Activated B cell treated with CpG ODN at 0.5 μM for 24 hours (primary cell): ENCODE data around the gene ADAM12. TPM values are rescaled to one million over a fixed set of nuclear protein-coding genes. Genes with fewer than 3 reads are reported as not detected.
"Not testable (repeated sequence)": the region's sequence is repeated elsewhere in the genome, so short reads cannot be mapped to it uniquely, and the experiment has no call there.

Source experiments
- ATAC-seq: fragments of 200-7000 bp; cut with Tn5 transposase; one replicate; pipeline ENCODE4 v1.10.0; 2021; ENCODE audit warnings: low read depth, mild to moderate bottlenecking, moderate library complexity
- CTCF ChIA-PET: fragments of 350-600 bp; sonication (Branson Sonifier 250); formaldehyde crosslinking; loops from one replicate; lab custom pipeline; 2021; ENCODE audit warnings: antibody characterized with exemption; lab: Charles Lee
- POLR2A ChIA-PET: fragments of 350-600 bp; sonication (Branson Sonifier 250); formaldehyde crosslinking; loops from one replicate; lab custom pipeline; 2021; ENCODE audit warnings: antibody characterized with exemption; lab: Charles Lee
- DNase-seq: peaks from one replicate; pipeline ENCODE4 v3.0.0; 2022
- H3K27ac Mint-ChIP-seq: one replicate; pipeline ENCODE4 v1.8.0; 2020; ENCODE audit warnings: mixed read lengths
- H3K27me3 Mint-ChIP-seq: one replicate; pipeline ENCODE4 v1.8.0; 2021; ENCODE audit warnings: mixed read lengths
- H3K36me3 Mint-ChIP-seq: one replicate; pipeline ENCODE4 v1.8.0; 2021; ENCODE audit warnings: low read depth, mixed read lengths
- H3K4me1 Mint-ChIP-seq: one replicate; pipeline ENCODE4 v1.8.0; 2021; ENCODE audit warnings: mixed read lengths
- H3K4me3 Mint-ChIP-seq: one replicate; pipeline ENCODE4 v1.8.0; 2020; ENCODE audit warnings: mild to moderate bottlenecking, mixed read lengths
- H3K9me3 Mint-ChIP-seq: one replicate; pipeline ENCODE4 v1.8.0; 2020; ENCODE audit warnings: mixed read lengths
- CTCF ChIP-seq: fragments of 200-600 bp; IDR thresholded peaks from one replicate; pipeline ENCODE4 v1.8.0; 2022; ENCODE audit warnings: antibody characterized with exemption, mild to moderate bottlenecking
- intact Hi-C: fragments of 100-400 bp; cut with micrococcal nuclease; formaldehyde crosslinking; loops from one replicate; pipeline ENCODE4 v1.15.1; 2024
- total RNA-seq: library from RNA; stranded (reverse); gene quantifications from 2 replicates; pipeline ENCODE4 v1.2.3, GENCODE V29; 2022

The ADAM12 gene
- total RNA-seq, 1 donor from 2014 or later: 0.84 TPM

- ATAC-seq: no peak
Measured at GRCh38 chr10:126380352-126381076, 7.8 kb downstream of the ADAM12 start.

DNA sequence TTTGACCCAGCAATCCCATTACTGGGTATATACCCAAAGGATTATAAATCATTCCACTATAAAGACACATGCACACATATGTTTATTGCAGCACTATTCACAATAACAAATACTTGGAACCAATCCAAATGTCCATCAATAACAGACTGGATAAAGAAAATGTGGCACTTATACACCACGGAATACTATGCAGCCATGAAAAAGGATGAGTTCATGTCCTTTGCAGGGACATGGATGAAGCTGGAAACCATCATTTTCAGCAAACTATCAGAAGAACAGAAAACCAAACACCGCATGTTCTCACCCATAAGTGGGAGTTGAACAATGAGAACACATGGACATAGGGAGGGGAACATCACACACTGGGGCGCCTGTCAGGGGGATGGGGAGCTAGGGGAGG is 9.1 kb downstream of the ADAM12 start:
- CTCF ChIA-PET, H3K27me3 Mint-ChIP-seq, H3K36me3 Mint-ChIP-seq, H3K9me3 Mint-ChIP-seq, ATAC-seq, DNase-seq, H3K4me1 Mint-ChIP-seq, H3K27ac Mint-ChIP-seq, intact Hi-C loops, H3K4me3 Mint-ChIP-seq: not testable (repeated sequence)
- POLR2A ChIA-PET: interaction anchor here (0.7 kb wide), 1 partner anchor 352 kb away, joined by 3 read pairs; no protein-coding TSS in a partner anchor

More at GRCh38 chr10:126380352-126381076, 7.8 kb downstream of the ADAM12 start:
- Mint-ChIP-seq H3K4me1 (no peaks in the 10 kb centered on the region), H3K27me3 (peaks cover 6% of the 10 kb centered on the region), H3K27ac (no peak overlapping the region), H3K9me3 (peaks cover 3% of the 10 kb centered on the region), H3K36me3 (no peaks in the 10 kb centered on the region), H3K4me3 (no peak overlapping the region)
- POLR2A ChIA-PET: no interaction called here
- intact Hi-C loops: no loop called here
- DNase-seq: no peak
- CTCF ChIA-PET: no interaction called here
- no peak for TF ChIP-seq CTCF

GRCh38 chr10:126376956-126377355 is 11.3 kb downstream of the ADAM12 start:
- CTCF ChIA-PET: no interaction called here
- DNase-seq (no peak), ATAC-seq (no peak)
- POLR2A ChIA-PET: no interaction called here
- Mint-ChIP-seq H3K4me3 (no peak overlapping the region), H3K4me1 (no peaks in the 10 kb centered on the region), H3K27me3 (no peaks in the 10 kb centered on the region), H3K27ac (no peak overlapping the region), H3K9me3 (peaks cover 8% of the 10 kb centered on the region), H3K36me3 (no peaks in the 10 kb centered on the region)
- intact Hi-C loops: no loop called here
- TF ChIP-seq CTCF: no peak

GRCh38 chr10:126375926-126376554 is 12.2 kb downstream of the ADAM12 start:
- CTCF ChIA-PET: no interaction called here
- POLR2A ChIA-PET: no interaction called here
- no peaks in the 10 kb centered on the region for H3K36me3 Mint-ChIP-seq
- H3K9me3 Mint-ChIP-seq: peaks cover 8% of the 10 kb centered on the region
- no peak overlapping the region for H3K4me3 Mint-ChIP-seq
- no peaks in the 10 kb centered on the region for H3K27me3 Mint-ChIP-seq
- H3K4me1 Mint-ChIP-seq: no peaks in the 10 kb centered on the region
- intact Hi-C loops: no loop called here
- ATAC-seq (no peak), DNase-seq (no peak)
- no peak overlapping the region for H3K27ac Mint-ChIP-seq
- TF ChIP-seq CTCF: no peak

DNA sequence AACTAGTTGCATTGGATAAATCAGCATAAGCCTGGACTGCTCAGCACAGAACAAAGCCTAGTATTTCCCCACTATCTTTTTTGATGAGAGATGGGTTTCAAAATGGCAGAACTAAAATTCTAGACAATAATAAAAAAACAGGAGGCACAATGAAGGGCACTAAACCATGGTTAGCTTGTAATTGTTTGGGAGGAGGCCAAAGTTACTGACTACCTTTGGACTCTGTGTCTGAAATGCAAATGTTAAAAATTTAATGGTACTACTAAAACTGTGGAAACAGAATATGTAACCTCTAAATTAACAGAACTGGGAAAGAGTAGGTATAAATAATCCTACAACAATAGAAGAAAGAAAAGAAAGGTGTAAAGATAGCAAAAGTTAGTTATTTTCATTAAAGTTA is 13.0 kb downstream of the ADAM12 start:
- Mint-ChIP-seq H3K36me3 (no peaks in the 10 kb centered on the region), H3K27ac (no peak overlapping the region), H3K27me3 (no peaks in the 10 kb centered on the region), H3K9me3 (peaks cover 8% of the 10 kb centered on the region), H3K4me3 (no peak overlapping the region), H3K4me1 (no peaks in the 10 kb centered on the region)
- POLR2A ChIA-PET: no interaction called here
- ATAC-seq: no peak
- intact Hi-C loops: no loop called here
- no peak for TF ChIP-seq CTCF
- DNase-seq: no peak
- CTCF ChIA-PET: no interaction called here
